HG03558 (cell line): ENCODE measurements around the gene PRR35.

Source experiments
- ATAC-seq: cut with Tn5 transposase; IDR thresholded peaks from one replicate; pipeline ENCODE4 v1.9.1; 2021; ENCODE audit warnings: moderate number of reproducible peaks; ENCODE audit not compliant: unreplicated experiment; ENCODE audit errors: extremely low read depth

The PRR35 gene

DNA sequence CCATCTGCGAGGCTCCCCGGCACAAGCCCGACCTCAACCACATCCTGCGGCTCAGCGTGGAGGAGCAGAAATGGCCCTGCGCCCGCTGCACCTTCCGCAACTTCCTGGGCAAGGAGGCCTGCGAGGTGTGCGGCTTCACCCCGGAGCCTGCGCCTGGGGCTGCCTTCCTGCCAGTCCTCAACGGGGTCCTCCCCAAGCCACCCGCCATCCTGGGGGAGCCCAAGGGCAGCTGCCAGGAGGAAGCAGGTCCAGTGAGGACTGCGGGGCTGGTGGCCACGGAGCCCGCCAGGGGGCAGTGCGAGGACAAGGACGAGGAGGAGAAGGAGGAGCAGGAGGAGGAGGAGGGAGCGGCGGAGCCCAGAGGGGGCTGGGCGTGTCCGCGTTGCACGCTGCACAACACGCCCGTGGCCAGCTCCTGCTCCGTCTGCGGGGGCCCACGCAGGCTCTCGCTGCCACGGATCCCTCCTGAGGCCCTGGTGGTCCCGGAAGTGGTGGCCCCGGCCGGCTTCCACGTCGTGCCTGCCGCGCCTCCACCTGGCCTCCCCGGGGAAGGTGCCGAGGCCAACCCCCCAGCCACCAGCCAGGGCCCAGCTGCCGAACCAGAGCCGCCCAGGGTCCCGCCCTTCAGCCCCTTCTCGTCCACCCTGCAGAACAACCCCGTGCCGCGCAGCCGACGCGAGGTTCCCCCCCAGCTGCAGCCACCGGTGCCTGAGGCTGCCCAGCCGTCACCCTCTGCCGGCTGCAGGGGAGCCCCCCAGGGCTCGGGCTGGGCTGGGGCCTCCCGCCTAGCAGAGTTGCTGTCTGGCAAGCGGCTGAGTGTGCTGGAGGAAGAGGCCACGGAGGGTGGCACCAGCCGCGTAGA, 13.1 kb upstream of the PRR35 start:
- no peak for ATAC-seq

DNA sequence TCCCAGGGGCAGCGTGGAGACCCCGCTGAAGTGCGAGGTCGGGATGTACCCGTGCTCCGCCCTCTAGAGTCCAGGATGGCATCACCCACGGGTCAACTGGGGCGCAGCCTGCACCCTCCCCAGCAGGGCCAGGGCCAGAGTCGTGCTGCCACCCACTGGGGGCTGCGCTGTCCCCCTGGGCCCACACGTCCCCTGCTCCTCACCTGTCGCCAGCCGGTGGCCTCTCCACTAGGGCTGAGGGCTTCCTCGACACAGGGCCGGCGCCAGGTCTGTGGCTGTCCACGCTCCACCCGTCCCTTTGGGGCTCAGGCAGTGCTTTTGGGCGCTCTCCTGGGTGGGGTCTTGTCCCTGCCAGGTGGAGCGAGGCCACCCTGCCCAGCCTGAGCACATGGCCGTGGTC, 11.6 kb upstream of the PRR35 start:
- ATAC-seq, result no peak

DNA sequence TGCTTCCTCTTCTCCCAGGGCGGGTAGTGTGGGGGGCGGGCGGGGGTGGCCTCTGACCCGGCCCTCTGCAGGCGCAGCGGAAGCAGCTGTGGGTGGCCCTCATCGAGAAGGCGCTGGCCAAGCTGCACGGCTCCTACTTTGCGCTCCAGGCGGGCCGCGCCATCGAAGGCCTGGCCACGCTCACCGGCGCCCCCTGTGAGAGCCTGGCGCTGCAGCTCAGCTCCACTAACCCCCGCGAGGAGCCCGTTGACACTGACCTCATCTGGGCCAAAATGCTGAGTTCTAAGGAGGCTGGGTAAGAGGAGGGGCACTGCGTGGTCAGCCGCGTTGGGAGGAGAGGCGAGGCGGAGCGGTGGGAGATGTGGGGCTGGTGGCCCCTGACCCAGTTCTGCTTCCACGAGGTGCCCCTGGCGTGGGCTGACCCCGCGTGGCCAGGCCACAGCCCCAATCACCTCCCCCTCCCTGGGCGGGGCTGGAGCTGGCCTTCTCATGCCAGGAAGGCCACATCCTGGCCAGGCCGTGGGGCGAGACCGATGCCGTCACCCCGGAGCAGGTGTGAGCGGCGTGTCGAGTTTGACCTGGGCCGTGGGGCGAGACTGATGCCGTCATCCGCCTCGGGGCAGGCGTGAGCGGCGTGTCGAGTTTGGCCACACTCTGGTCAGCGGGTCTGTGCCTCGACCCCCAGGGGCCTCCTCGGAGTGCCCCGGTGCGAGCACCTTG, 10.5 kb upstream of the PRR35 start:
- no peak for ATAC-seq

DNA sequence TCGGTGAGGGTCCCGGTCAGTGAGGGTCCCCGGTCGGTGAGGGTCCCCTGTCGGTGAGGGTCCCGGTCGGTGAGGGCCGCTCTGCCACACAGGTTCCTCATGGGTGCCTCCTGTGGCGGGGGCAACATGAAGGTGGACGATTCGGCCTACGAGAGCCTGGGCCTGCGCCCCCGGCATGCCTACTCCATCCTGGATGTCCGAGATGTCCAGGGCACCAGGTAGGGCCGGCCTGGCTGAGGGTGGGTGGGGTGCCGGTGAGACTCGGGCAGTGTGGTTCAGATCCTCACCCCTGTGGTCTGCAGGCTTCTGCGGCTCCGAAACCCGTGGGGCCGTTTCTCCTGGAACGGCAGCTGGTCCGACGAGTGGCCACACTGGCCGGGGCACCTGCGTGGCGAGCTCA, 9.0 kb upstream of the PRR35 start:
- no peak for ATAC-seq

DNA sequence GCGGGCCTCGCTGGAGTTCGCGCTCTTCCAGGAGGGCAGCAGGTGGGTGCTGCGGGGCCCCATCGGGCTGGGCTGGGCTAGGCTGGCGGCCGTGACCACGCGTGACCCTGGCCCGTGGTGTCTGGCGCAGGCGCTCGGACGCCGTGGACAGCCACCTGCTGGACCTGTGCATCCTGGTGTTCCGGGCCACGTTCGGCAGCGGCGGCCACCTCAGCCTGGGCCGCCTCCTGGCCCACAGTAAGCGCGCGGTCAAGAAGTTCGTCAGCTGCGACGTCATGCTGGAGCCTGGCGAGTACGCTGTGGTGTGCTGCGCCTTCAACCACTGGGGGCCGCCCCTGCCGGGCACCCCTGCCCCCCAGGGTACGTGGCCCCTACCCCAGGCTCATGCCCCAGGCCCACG, 8.0 kb upstream of the PRR35 start:
- no peak for ATAC-seq

DNA sequence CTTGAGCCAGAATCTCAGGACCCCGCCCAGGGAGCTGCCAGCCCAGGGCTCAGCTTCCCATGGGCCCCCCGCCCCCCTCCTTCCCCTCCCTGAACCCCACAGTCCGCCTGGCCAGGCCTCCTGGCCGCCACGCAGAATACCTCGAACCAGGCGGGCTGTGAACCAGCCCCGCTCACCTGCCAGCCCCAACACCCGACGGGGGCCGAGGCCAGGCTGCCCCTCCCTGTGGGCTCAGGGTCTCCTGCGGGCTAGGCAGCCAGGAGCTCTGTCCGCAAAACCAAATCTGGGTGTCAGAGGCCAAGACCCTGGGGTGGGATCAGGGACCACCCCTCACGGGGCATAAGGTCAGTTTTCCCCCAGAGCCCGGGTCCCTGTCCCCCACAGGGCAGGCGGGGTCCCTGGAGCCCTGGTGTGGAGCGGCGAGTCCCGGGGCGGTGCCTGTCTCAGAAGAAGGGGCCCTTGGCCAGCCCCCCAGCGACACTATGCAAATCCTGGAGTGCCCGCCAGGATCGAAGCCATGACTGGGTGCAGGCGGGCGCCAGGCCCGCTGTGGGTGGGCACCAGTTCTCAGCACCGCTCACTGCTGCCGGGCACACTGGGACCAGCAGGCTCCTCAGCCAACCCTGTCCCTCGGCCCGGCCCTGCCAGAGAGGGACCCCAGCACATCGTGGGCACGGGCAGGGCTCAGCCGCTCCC, 6.4 kb upstream of the PRR35 start:
- ATAC-seq, result no peak

DNA sequence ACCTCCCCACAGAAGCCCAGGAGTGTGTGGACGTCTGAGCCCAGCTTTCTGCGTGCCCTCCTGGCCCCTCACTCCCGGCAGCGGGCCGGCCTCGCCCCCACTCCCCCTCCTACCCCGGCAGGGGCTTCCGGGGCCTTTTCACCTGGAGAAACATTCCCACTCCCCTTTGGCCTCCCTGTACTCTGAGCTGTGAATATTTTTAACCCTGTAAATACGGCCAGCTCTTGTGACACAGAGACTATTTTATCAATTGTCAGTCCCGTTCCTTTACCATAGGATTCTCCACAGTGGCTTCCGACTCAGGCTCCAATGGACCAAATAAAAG, 5.9 kb upstream of the PRR35 start:
- ATAC-seq, result no peak

DNA sequence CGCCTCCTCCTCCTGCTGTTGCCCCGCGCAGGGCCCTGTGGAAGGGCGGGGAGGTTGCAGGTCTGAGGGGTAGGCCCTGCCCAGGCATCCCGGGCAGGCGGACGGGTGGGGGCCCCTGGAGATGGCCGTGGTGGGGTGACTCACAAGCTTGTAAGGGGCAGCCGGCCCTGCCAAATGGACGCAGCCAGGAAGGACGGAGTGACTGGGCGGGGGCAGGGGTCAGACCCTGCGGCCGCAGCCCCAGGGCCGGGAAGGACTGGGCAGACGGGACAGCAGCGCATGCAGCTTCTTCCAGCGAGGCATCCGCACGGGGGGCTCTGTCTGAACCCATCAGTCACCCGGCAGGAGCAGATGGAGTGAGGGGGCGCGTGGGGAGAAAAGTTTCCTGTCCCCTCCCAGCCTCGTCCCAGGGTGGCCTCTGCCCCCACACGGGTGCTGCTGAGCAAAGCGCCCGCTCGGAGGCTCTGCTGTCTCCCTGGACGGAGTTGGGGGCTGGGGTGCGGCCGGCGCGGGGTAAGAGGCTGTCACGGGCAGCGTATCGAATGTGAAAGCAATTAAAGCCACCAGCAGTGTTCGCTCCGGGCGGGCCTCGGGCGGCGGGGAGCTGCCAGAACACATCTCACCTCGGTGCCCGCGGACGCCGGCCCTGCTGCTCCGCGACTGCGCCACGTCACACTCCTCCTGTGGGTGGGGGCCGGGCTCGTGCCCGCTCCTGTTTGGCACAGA, 5.4 kb upstream of the PRR35 start:
- ATAC-seq, result no peak

DNA sequence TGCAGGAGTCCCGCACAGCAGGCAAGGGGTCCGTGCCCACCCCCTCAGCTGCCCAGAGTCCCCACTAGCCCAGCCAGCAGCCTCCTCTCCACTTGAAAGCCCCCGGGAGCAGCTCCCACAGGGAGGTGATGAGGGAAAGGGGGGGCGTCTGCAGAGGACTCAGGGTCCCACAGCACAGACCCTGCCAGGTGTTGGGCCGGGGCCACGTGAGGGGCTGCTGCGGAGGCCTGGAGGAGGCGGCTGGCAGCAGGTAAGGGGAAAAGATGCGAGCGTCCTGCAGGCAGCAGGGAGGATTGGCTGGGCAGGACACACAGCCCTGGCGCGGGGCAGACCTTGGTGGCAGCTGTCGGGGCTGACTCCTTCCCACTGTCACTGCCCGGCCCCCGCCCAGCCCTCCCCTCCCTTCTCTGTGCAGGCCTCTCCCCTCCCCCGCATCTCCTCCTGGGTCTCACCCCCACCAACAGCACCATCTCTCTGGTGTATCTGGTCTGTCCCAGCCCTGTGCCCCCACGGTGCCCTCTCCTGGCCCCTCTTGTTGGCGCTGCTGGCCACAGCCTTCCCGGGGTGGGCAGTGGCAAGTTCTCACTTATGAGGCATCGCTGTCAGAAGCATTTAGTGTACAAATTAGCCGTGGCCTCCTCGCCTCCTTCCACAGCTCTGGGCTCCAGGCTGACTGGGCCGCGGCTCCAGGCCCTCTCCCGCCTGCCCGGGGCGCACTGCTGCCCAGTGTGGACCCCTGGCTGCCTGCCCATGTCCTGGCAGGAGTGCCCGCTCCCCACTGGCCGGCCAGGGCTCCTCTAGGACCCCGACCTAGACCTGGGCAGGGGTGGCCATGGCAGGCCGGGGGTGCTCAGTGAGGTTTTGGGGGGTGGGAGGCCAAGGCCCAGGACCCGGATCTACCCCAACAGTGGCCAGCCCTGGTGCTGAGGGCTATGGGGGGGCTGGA, 4.4 kb upstream of the PRR35 start:
- no peak for ATAC-seq

DNA sequence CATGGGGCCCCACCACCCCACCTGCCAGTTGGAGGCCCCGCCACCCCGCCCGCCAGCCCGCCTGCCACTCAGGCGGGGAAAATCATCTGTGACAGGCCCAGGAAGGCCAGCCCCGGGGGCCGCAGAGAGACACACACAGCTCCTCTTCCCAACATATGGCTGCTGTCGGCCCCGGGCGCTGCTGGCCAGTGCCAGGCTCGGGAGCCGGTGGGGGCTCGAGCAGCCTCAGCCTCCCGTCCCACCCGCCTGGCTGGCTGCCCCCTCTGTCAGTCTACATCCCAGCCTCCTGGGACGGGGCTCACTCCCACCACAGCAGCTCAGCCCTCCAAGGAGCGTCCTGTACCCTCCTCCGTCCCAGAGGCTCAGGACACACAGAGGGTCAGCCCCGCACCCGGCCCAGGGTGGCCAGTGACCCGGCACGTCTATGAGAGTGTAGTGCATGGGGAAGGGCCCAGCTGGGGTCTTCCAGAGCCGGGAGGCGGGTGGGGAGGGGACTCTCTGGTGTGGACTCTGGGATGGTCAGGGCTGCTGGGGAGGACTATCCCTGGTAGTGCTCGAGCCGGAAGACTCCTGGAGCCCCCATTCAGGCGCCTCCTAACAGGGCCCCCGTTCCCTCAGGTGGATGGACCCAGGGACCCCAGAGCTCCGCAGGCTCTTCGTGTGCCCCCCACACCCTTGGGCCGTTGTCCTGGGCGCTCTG, 3.6 kb upstream of the PRR35 start:
- no peak for ATAC-seq

DNA sequence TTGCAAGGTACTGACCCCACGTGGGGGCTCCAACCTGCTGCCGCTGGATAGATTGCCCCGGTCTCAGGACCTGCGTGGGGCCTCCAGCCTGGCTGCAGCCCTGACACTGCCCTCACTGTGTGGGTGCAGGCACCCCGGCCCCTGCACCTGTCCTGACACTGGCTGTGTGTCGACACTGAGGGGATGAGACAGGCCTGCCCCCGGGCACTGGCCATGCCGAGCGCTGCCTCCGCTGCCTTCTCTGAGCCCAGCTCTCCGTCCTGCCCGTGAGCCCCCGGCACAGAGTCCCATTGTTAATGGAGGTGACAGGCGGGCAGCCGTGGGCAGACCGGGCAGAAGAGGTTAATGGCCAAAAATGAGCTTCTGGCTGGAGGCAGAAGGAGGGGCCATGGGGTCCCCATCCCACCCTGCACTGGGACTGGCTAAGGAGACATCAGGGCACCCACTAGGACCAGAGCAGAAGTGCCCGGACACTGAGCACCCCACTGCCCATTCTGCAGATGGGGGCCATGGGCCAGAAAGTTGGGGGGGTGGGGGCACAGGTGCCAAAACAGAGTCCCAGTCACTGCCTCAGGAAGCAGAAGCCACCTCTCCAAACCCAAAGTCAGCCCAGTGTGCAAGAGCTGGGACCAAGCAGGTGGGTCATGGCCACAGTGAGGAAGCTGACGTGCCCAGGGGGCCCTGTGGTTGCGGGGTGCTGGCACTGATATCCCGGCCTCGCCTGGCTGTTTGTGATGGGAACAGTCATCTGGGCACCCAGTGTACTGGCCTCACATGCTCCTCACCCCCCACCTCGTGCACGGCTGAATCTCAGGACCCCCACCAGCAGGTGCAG, 2.5 kb upstream of the PRR35 start:
- no peak for ATAC-seq

DNA sequence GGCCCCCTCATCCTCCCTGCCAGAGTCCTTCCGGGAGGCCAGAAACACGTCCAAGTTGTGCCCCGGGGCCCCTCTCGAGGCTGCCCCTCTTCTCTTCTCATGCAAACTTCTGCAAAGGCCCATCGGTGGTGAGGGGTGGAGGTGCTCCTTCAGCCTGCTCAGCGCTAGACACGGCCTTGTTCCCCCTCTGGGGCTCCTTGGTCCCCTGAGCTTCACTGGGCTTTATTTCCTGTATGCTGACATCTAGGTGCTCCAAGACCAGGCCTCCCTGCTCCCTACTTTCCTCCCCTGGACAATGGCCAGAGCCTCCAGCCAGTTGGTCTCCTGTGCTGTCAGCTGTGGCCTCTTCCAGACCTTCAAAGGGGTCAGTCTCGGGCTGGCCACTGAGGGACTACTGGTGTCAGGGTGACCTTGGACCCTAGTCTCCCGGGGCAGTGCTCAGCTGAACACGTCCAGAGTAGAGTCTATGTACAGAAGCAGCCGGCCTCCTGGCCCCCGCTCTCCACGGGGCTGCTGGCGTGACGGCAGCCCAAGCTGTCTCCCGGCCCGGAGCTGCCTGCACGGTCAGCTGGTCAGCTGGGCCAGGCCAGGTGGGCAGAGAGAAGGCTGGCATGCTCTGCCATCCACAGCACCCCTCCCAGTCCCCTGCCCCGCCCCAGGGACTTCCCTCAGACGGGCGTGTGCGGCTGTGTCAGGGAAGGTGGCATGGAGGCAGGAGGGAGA, 1.7 kb upstream of the PRR35 start:
- no peak for ATAC-seq

DNA sequence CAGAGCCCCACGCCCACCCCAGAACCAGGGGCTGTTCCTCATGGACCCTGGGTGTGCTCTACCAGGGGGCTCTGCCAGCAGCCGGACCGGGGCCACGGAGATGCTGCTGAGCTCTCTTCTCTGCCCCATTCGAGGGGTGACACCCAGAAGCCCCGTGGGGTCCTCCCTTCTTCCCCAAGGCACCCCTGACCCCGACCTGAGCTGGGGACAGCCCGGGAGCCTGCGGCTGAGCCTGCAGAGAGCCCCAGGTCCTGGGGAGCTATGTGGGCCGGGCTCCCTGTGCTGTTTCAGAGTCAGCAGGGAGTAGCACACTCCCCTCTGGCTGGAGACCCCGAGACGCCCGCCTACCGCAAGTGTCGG, 1.2 kb upstream of the PRR35 start:
- ATAC-seq, result no peak

DNA sequence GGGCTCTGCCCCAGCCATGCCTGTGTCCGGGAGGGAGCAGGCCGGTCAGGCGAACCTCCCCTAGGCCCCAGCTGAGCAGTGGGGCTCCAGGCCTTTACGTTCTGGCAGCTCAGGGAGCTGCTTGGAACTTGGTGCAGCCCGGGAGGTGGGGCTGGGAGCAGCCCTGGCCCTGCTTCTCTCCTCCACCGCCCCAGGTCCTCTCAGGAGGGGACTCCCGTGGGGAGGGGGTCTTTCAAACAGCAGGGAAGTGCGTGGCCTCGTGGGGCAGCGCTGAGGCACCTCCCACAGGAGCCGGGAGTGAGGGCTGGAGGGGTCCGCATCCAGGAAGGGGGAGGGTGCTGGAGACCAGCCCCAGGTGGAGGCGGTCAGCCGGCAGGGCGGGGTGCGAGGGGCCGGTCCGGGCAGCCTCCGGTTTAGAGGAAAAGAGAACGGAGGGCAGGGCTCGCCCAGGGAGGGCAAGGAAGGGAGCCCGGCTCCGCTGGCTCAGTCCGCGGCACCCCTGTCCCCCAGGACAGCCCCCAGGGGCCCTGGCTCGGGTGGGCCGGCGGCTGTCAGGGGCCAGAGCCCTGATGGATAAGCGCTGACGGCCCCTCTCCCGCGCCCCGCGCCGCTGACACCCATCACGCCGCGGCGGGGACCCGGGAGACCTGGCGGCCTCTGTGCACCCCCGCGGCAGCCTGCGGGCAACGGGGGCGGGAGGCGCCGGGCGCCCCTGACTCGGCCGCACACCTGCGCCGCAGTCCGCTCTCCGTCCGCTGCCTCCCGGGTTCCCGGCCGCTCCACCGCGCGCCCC, 587 bp upstream of the PRR35 start:
- no peak for ATAC-seq

DNA sequence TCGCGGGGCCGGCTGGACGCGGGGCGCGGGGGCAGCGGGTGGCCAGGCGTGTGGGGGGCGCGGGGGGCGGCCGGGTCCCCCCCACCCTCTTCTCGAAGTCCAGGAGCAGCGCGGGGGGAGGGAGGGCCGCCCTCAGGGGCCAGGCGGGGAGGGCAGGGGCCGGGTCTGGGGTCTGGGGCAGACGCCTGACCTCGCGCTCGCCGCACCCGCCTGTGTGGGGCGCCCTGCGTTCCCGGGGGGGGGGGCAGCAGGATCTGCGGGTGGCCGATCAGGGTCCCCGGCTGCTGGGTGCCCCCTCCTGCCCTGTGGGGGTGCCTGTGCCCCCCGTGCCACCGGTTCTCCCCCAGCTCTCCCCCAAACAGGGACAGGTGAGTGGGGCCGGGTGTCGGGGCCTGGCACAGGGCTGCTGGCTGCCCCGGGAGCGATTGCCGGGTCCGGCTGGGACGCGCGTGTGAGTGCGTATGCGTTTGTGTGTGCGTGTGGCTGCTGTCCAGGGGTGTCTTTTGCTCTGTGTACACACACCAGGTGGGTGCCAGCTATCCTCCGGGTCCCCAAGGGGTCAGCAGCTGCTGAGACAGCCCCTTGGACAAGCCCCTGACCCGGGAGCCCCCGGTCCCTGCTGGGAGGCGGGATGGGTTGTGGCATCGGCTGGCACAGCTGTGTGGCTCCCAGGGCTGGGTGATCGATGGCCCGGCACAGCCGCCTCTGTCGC, 663 bp downstream of the PRR35 start:
- ATAC-seq, result no peak

DNA sequence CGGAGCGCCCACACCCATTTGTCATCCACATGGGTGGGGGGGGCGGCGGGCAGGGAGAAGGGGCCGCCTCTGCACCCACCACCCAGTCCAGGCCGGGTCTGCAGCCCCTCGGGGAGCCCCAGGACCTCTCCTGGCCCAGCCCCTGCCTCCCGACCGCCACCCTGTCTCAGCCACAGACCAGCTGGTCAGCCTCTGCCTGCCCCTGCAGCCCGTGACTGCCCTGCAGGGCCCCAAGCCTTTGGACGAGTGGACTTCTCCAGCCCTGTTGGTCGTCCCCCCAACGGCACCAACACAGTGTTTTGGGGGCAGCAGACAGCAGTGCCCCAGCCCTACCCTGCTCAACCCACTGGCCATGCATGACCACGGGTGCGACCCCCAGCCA, 1.2 kb downstream of the PRR35 start:
- no peak for ATAC-seq
